SK-N-SH (cell line): ENCODE data around the gene HPS5. TPM values are rescaled to one million over a fixed set of nuclear protein-coding genes. Genes with fewer than 3 reads are reported as not detected.

ENCODE experiments used
- CTCF ChIA-PET: fragments of 300-600, 350-600 bp; formaldehyde crosslinking; extraction: SDS; loops from one replicate; lab custom pipeline; 2021; lab: Yijun Ruan, JAX
- POLR2A ChIA-PET: fragments of 350-600 bp; sonication (Branson Sonifier 250); formaldehyde crosslinking; extraction: SDS; loops from one replicate; lab custom pipeline; 2020; ENCODE audit warnings: antibody characterized with exemption, inconsistent platforms; lab: Yijun Ruan, JAX
- DNase-seq: peaks from one replicate; pipeline ENCODE4 v3.0.0; 2012
- H2AFZ ChIP-seq: fragments of 200-600 bp; sonication (generic); 2 replicates; pipeline ENCODE4 v1.8.1; 2016; ENCODE audit warnings: antibody characterized with exemption, mild to moderate bottlenecking, low read depth
- H3F3A ChIP-seq: fragments of 200-600 bp; sonication (generic); replicated peaks from 2 replicates; pipeline ENCODE3; 2016; ENCODE audit warnings: antibody characterized with exemption, mild to moderate bottlenecking; ENCODE audit not compliant: insufficient read depth
- H3K27ac ChIP-seq, 2 experiments: fragments of 200-500 bp in 1 of 2; fragments of 200-600 bp in 1 of 2; sonication (Bioruptor generic) in 1 of 2; sonication (generic), shearing (Covaris generic) in 1 of 2; 2 replicates each; pipeline versions ENCODE4 v1.5.1 to v1.6.1; 2014 to 2016; ENCODE audit warnings: low read depth in 2 of 2, inconsistent platforms in 1 of 2, low read length in 1 of 2, mild to moderate bottlenecking in 1 of 2, mixed read lengths in 1 of 2
- H3K27me3 ChIP-seq: fragments of 200-600 bp; sonication (generic), shearing (Covaris generic); 2 replicates; pipeline ENCODE4 v1.6.1; 2016; ENCODE audit warnings: mixed run types; ENCODE audit not compliant: insufficient read depth
- H3K36me3 ChIP-seq, 2 experiments: fragments of 200-500 bp in 1 of 2; fragments of 200-600 bp in 1 of 2; sonication (Bioruptor generic) in 1 of 2; sonication (generic) in 1 of 2; replicated peaks in 1 of 2; 2 replicates each; pipeline versions ENCODE3 to v1.5.1; 2014 to 2016; ENCODE audit warnings: low read length in 1 of 2, mild to moderate bottlenecking in 1 of 2; ENCODE audit not compliant: insufficient read depth in 2 of 2, control insufficient read depth in 1 of 2
- H3K4me1 ChIP-seq, 2 experiments: fragments of 200-500 bp in 1 of 2; fragments of 200-600 bp in 1 of 2; sonication (Bioruptor generic) in 1 of 2; sonication (generic), shearing (Covaris generic) in 1 of 2; 2 replicates each; pipeline versions ENCODE4 v1.5.1 to v1.6.1; 2014 to 2016; ENCODE audit warnings: low read depth in 1 of 2, low read length in 1 of 2, mixed run types in 1 of 2; ENCODE audit not compliant: insufficient read depth in 2 of 2, control insufficient read depth in 1 of 2
- H3K4me2 ChIP-seq: fragments of 200-600 bp; sonication (generic), shearing (Covaris generic); 2 replicates; pipeline ENCODE4 v1.6.1; 2017; ENCODE audit warnings: mixed run types
- H3K4me3 ChIP-seq, 2 experiments: fragments of 200-500 bp in 1 of 2; fragments of 200-600 bp in 1 of 2; sonication (Bioruptor generic) in 1 of 2; sonication (generic), shearing (Covaris generic) in 1 of 2; 2 replicates each; pipeline versions ENCODE4 v1.5.1 to v1.8.1; 2014 to 2016; ENCODE audit warnings: low read depth in 2 of 2, inconsistent platforms in 1 of 2, low read length in 1 of 2, mild to moderate bottlenecking in 1 of 2, mixed read lengths in 1 of 2, moderate library complexity in 1 of 2
- H3K79me2 ChIP-seq: fragments of 200-600 bp; sonication (generic); 2 replicates; pipeline ENCODE4 v1.8.1; 2017; ENCODE audit warnings: mild to moderate bottlenecking; ENCODE audit not compliant: insufficient read depth
- H3K9ac ChIP-seq: fragments of 200-600 bp; sonication (generic); 2 replicates; pipeline ENCODE4 v1.6.1; 2017; ENCODE audit warnings: mixed run types
- H3K9me2 ChIP-seq: fragments of 200-600 bp; sonication (generic); 2 replicates; pipeline ENCODE4 v1.6.1; 2017; ENCODE audit warnings: mixed run types
- H3K9me3 ChIP-seq: fragments of 200-600 bp; sonication (generic); 2 replicates; pipeline ENCODE4 v1.6.1; 2017; ENCODE audit warnings: mixed run types, mild to moderate bottlenecking, moderate library complexity
- H4K20me1 ChIP-seq: fragments of 200-600 bp; sonication (generic); 2 replicates; pipeline ENCODE4 v1.6.1; 2017; ENCODE audit warnings: mild to moderate bottlenecking, mixed run types; ENCODE audit not compliant: insufficient read depth
- CHD2 ChIP-seq: fragments of 150-350 bp; IDR thresholded peaks from 2 replicates; pipeline ENCODE4 v1.6.1; 2018; ENCODE audit warnings: low read length; ENCODE audit not compliant: partially characterized antibody
- CTCF ChIP-seq: fragments of 200-600 bp; sonication (generic); IDR thresholded peaks from 2 replicates; pipeline ENCODE4 v1.6.1; 2017; ENCODE audit warnings: antibody characterized with exemption, mild to moderate bottlenecking, moderate library complexity
- EZH2phosphoT487 ChIP-seq: fragments of 200-600 bp; sonication (generic); IDR thresholded peaks from 2 replicates; pipeline ENCODE4 v1.6.1; 2017; ENCODE audit warnings: low read depth, mixed run types, mild to moderate bottlenecking, antibody characterized with exemption, moderate library complexity, borderline replicate concordance
- GABPA ChIP-seq: IDR thresholded peaks from 2 replicates; pipeline ENCODE4 v1.4.0; 2012; ENCODE audit warnings: low read depth, mild to moderate bottlenecking
- MAX ChIP-seq: IDR thresholded peaks from 2 replicates; pipeline ENCODE4 v1.4.0; 2012; ENCODE audit warnings: low read depth
- MEF2A ChIP-seq: IDR thresholded peaks from 2 replicates; pipeline ENCODE4 v1.4.0; 2012; ENCODE audit warnings: low read depth, borderline replicate concordance
- RCOR1 ChIP-seq: fragments of 150-350 bp; IDR thresholded peaks from 2 replicates; pipeline ENCODE4 v1.6.1; 2017; ENCODE audit warnings: antibody characterized with exemption, low read length
- REST ChIP-seq: IDR thresholded peaks from 2 replicates; pipeline ENCODE4 v1.6.1; 2012; ENCODE audit warnings: mild to moderate bottlenecking, low read depth, low read length, moderate library complexity
- TCF12 ChIP-seq: IDR thresholded peaks from 2 replicates; pipeline ENCODE4 v1.4.0; 2012
- TEAD4 ChIP-seq: IDR thresholded peaks from 2 replicates; pipeline ENCODE4 v1.4.0; 2012; ENCODE audit warnings: mild to moderate bottlenecking, borderline replicate concordance; ENCODE audit not compliant: insufficient read depth
- WGBS: methylation state at CpG from one replicate; pipeline ENCODE4 v1.1.6; 2017; ENCODE audit warnings: low lambda C conversion rate; 5-methylcytosine and 5-hydroxymethylcytosine counted together
- polyA plus RNA-seq, 3 experiments: library from polyadenylated mRNA; depleted of rRNA; stranded (reverse); fragments of >200 nt; gene quantifications; 2 replicates each; pipeline ENCODE4 v1.2.3, GENCODE V29; 2012

Gene HPS5
- polyA plus RNA-seq, 1 of the 3 experiments (the other 2 are of a cell fraction): 8.2 TPM

GRCh38 chr11:18309691-18310090 lies 12.2 kb downstream of the HPS5 start:
- TF ChIP-seq TEAD4 (no peak), MAX (no peak), GABPA (no peak), EZH2phosphoT487 (no peak), REST (no peak), RCOR1 (no peak), CTCF (no peak), CHD2 (no peak)
- no peaks in the 10 kb centered on the region for H3K9me2 ChIP-seq
- ChIA-PET POLR2A (no interaction called here), CTCF (no interaction called here)
- 96% methylated on average over 5 of the region's 5 CpGs for WGBS
- H3K4me2 ChIP-seq: no peak overlapping the region
- no peak overlapping the region for H3K27ac ChIP-seq
- no peak overlapping the region for H2AFZ ChIP-seq
- H3K27me3 ChIP-seq: no peaks in the 10 kb centered on the region
- peaks cover 17% of the 10 kb centered on the region; the same call in 1 of the 2 replicates for H3K79me2 ChIP-seq
- H4K20me1 ChIP-seq: no peaks in the 10 kb centered on the region
- DNase-seq: no peak
- no peak overlapping the region for H3K9ac ChIP-seq
- no peak overlapping the region for H3K4me3 ChIP-seq
- H3K4me1 ChIP-seq: peaks cover 0 to 8% of the 10 kb centered on the region in 2 experiments; a peak in 3 of 4 replicates
- peaks cover 11% of the 10 kb centered on the region for H3F3A ChIP-seq
- peaks cover 56 to 58% of the 10 kb centered on the region in 2 experiments for H3K36me3 ChIP-seq
- no peaks in the 10 kb centered on the region for H3K9me3 ChIP-seq

GRCh38 chr11:18308242-18308641 lies 13.7 kb downstream of the HPS5 start:
- TF ChIP-seq TCF12: no peak
- TF ChIP-seq MEF2A: no peak
- no peak for TF ChIP-seq CHD2
- TF ChIP-seq, all 33 proteins: peak for 0
- Histone ChIP-seq H2AFZ (no peak overlapping the region), H3K79me2 (peaks cover 6% of the 10 kb centered on the region; the same call in 1 of the 2 replicates), H3K36me3 (peaks cover 62 to 69% of the 10 kb centered on the region in 2 experiments), H3K9me2 (no peaks in the 10 kb centered on the region), H3K27ac (no peak overlapping the region), H4K20me1 (no peaks in the 10 kb centered on the region), H3K9me3 (no peaks in the 10 kb centered on the region), H3F3A (peaks cover 8% of the 10 kb centered on the region), H3K4me3 (no peak overlapping the region), H3K27me3 (no peaks in the 10 kb centered on the region), H3K9ac (no peak overlapping the region), H3K4me2 (no peak overlapping the region), H3K4me1 (peaks cover 0 to 8% of the 10 kb centered on the region in 2 experiments; a peak in 3 of 4 replicates)
- WGBS: 93% methylated on average over 2 of the region's 2 CpGs
- DNase-seq: no peak
- ChIA-PET POLR2A (no interaction called here), CTCF (interaction anchor here (0.8 to 0.9 kb wide), 2 partner anchors 15 to 20 kb away, joined by 3 read pairs; no protein-coding TSS in a partner anchor)
